MM.1S (cell line): ENCODE results near the gene TANGO2.

Source experiments
- CTCF ChIP-seq: fragments of 300-600 bp; sonication (generic); IDR thresholded peaks from 2 replicates; pipeline ENCODE4 v1.5.1; 2016; ENCODE audit warnings: antibody characterized with exemption, low read length, mixed read lengths
- EZH2 ChIP-seq: fragments of 300-600 bp; sonication (generic); optimal IDR thresholded peaks from 2 replicates; pipeline ENCODE3; 2017; ENCODE audit warnings: low read depth, mild to moderate bottlenecking, antibody characterized with exemption, low read length, mixed read lengths

DNA sequence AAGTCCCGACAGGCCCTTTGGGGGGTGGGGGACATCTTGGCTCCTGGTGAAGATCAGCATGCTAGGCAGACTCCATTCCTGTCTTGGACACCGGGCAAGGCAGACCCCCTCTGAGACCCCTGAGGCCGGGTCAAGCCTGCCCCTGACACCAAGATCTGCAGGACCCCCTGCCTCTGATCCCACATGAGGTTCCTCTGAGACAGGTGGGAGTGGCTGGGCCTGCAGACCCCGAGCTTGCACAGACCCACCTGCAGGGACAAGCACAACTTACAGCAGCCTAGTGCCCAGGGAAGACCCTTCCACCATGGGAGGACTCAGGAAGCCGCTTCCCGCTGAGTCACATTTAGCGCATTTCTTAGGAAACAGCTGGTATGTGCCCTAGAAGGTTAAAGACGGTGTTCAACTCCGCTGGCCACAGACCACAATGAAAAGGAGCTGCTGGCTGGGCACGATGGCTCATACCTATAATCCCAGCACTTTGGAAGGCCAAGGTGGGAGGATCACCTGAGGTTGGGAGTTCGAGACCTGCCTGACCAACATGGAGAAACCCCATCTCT is 19.8 kb upstream of the TANGO2 start:
- TF ChIP-seq CTCF, result no peak
- no peak for TF ChIP-seq EZH2
